HG02885 (cell line): ENCODE measurements around the gene SPTBN4.
"Not testable (repeated sequence)": the region's sequence is repeated elsewhere in the genome, so short reads cannot be mapped to it uniquely, and the experiment has no call there.

ENCODE experiments used
- ATAC-seq: cut with Tn5 transposase; IDR thresholded peaks from one replicate; pipeline ENCODE4 v1.9.1; 2021; ENCODE audit warnings: mild to moderate bottlenecking; ENCODE audit not compliant: unreplicated experiment, poor library complexity

Gene SPTBN4

DNA sequence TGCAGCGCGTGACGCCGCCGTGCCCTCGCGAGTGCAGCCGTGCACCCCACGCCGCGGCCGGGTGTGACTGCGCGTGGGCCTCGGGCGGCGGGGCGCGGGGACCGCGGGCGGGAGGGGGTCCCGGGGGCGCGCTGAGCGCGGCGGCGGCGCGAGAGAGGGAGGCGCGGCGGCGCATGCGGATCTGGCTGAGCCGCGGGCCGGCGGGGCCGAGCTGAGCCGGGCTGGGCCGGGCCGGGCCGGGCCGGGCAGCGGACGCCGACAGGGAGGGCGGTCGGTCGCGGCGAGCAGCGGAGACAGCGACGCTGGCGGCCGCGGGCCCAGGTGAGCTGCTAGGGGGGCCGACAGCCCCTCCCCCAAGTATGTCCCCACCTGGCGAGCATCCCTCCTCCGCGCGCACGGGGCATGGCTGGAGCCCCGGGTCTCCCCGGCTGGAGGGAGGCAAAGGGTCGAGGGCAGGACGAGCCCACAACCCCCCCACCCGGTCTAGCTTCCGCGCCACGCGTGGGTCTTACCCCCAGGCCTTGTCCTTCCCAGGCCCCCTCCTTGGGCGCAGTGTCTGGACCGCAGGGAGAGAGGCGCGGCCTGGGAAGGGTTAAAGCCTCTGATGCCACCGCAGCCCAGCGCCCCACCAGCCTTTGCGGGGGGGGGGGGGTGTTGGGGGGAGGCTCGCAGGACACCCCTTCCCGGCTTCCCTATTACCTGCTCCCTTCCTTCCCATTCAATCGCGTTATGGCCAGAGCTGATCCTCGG, at the start of gene SPTBN4:
TSS of gene SPTBN4 (plus strand) at position 17 of the 750 bp plus-strand sequence. CDS start 5,621 bp downstream, outside the sequence.
- ATAC-seq, result no peak

DNA sequence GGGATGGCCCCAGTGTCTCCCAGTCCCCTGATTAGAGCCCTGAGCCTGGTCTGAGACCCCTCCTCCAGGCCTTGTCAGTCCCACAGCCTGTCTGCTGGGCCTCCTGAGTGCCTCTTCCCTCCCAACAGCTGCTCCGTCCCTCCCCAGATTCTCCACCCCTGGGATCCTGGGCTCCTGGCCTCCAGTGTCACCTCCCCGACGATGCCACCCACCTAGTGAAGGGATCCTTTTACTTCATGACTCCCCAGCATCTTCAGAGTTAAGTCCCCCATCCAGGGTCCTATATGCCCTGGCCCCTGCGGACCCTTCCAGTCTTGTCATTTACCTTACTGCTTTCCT, 49.2 kb upstream of the SPTBN4 start:
- ATAC-seq, result no peak

DNA sequence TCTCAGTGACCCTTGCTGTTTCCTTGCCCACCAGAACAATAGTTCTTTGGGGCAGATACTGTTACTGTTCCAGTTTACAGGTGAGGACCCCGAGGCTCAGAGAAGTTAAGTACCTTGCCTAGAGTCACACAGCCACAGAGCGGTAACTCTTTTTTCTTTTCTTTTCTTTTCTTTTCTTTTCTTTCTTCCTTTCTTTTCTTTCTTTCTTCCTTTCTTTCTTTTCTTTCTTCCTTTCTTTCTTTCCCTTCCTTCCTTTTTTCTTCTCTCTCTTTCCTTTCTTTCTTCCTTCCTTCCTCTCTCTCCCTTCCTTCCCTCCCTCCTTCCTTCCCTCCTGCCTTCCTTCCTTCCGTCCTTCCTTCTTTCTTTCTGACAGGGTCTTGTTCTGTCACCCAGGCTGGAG, 48.8 kb upstream of the SPTBN4 start:
- no peak for ATAC-seq

DNA sequence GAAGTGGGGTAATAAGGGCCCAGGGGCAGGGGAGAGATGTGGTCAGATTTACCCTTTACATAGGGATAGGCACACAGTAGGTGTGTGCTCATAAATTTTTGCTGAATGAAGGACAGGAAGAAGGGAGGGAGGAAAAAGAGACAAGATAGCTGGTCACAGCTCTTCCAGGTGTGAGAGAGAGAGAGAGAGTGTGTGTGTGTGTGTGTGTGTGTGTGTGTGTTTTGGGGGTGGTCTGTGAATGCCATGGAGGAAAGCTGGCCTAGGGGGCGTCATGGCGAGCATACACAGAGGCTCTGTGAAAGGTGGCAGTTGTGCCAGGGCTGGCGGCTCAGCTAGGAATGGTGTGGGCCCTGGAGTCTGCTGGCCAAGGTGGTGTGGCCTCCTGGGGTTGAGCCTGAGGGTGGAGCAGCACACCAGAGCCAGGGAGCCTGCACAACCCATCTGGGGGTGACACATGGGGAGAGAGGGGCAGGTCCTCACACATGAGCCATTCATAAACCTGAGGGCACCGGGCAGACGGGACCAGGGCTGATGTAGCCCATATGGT, 47.7 kb upstream of the SPTBN4 start:
- no peak for ATAC-seq

DNA sequence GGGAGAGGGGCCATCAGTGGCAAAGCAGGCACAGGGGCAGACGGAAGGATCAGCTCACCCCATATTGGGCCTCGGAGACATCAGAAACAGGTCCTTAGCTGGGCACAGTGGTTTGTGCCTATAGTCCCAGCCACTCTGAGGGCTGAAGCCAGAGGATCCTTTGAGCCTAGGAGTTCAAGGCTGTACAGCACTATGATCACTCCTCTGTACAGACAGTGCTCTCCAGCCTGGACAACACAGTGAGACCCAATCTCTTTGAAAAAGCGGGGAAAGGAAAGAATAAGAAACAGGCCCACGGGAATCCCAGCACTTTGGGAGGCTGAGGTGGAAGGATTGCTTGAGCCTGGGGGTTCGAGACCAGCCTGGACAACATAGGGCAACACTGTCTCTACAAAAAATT, 47.0 kb upstream of the SPTBN4 start:
- ATAC-seq, result no peak

DNA sequence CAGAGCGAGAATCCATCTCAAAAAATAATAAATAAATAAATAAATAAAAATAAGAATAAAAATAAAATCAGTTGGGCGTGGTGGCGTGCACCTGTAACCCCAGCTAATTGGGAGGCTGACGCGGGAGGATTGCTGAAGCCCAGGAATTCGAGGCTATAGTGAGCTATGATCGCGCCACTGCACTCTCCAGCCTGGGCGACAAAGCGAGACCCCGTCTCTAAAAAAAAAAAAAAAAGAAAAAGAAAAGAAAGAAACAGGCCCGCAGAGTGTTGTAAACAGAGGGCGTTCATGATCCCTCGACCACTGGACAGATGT, 46.4 kb upstream of the SPTBN4 start:
- ATAC-seq, result no peak

DNA sequence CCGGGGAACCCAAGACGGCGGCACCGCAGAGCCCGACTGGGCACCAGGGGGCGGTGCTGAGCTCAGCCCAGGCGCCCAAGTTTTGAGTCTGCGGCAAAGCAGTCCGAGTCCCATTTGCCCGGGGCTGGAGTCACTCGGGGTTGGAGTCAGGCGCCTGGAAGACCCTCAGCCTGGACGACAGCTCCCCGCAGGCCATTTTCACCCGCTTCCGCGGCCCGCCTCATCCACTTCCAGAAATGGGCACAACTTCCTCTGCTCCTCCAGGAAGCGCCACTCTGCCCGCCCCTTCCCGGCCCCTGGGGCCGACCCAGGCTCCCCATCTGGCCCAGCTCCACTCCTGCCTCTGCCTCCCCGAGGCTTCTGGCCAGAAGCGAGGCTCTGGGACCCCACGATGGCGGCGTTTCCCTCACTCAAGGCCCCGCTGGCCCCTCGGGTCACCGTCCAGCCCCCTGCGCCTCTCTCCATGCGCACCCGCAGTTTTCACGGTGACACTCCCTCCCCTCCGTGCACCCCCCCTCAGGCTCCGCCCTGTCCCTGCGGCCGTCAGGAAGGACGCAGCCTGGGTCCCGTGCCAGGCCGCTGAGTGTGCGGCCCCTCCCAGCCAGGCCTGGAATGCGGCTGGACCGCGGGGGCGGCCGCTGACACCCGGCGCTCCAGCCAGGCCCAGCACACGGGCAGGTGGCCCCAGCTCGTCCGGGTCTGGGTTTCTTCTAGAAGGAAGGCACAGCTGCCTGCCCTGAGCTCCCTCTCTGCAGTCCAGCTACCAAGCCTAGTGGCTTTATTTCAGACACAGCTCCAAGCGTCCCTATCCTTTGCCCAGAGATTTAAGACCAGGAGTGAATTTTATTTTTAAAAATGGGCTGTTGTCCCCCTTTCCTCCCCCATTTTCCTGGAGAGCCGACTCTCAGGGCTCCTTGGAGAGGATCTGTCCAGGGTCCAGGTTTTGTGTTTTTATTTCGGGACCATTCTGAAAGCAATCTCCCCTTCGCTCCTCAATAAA, 45.7 kb upstream of the SPTBN4 start:
- ATAC-seq, result peak; percentile 44

DNA sequence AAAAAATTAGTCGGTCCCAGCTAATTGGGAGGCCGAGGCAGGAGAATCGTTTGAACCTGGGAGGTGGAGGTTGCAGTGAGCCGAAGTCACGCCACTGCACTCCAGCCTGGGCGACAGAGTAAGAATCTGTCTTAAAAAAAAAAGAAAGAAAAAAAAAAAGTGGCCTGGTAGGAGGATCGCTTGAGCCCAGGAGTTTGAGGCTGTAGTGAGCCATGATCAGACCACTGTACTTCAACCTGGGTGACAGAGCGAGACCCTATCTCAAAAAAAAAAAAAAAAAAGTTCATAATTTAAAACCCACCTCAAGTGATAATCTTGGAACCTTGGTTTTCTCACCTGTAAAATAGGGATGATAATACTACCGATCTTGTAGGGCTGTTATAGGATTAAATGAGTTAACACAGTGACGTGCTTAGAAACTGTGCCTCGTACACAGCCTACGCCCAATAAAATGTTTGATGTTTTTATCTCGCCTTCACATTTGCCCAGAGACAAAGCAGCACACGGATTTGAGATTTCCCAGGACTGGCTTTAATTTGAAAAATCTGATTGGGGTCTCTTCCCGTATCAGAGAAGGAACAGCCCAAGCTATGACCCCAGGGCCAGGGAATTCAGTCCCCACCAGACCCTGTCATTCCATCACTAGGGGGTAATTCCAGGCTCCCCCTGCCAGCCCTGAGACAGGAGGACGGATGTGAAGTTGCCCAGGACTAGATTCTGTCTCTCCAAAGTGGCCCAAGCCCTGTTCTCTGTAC, 44.6 kb upstream of the SPTBN4 start:
- ATAC-seq, result no peak

DNA sequence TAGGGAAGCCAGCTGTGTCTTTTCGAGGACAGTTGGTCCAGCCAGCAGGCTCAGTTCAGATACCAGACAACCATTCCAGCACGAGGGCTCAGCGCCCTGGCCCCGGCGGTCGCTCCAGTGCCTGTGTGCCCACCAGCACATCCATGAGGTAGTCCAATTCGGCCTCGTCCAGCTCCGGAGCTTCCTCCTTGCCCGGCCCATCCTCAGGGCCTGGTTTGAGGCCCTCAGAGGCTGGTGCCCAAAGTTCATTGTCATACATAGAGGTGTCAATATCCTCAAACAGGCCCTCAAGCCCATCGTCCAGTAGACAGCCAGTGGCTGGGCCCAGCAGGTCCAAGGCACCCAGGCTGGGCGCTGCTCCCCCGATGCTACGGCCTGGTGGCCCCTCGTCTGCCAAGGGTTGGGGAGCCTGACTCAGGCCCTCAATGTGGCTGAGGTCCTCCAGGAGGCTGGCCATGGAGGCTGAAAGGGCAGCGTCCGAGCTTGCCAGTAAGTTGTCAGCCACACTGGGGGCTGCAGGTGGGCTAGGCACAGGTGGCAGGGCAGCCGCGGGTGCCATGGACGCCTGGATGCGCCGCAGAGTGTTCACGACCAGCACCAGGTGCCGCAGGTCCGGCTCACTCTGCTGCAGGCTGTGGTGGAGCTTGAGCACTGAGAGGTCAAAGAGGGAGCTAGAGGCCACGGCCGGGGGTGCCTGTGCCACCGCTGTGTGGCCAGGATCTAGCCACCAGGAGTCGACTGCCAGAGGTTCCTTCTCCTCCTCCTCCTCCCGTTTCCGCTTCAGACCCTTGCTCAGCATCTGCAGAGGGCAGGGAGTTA, 43.8 kb upstream of the SPTBN4 start:
- ATAC-seq, result no peak

DNA sequence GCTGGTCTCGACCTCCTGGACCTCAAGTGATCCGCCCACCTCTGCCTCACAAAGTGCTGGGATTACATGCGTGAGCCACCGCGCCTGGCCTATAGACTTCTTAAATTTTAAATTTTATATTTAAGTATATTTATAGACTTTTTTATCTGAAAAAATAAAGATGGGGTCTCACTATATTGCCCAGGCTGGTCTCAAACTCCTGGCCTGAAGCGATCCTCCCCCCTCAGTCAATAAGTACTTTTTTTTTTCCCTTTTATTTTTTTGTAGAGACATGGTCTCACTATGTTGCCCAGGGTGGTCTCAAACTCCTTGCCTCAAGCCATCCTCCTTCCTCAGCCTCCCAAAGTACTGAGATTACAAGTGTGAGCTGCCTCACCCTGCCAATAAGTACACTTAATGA, 42.9 kb upstream of the SPTBN4 start:
- no peak for ATAC-seq

DNA sequence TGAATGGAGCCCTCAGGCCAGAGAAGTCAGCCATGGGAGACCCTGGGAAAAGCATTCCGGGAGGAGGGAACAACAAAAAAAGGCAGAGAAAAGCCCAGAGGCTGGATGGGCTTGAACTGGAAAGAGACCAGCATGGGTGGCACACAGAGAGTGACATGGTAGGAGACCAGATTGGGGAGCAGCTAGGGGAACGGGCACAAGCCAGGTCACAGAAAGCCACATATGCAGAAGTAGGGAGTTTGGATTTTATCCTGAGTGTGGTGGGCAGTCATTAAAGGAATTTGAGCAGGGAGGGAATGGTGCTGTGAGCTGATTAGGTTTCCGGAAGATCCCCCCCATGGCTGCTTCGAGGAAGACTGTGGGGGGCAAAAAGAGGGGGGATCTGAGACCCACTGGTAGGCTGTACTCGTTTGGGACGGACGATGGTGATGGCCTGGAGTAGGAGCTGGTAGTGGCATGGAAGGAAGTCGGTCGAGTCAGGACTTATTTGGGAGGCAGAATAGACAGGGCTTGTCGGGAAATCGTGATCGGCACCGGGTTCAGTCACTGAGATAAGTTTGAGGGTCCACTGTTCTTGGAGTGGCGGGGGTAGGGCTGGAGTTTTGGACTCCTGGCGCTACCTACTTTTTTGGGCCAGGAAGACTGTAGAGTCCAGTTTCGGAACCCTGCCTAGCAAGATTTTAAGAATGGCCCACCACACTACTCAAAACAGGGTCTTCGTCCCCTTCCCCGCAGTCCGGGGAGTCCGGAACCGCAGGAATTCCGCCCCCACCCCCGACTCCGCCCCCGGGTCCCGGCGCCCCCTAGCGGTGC, 42.0 kb upstream of the SPTBN4 start:
- no peak for ATAC-seq

DNA sequence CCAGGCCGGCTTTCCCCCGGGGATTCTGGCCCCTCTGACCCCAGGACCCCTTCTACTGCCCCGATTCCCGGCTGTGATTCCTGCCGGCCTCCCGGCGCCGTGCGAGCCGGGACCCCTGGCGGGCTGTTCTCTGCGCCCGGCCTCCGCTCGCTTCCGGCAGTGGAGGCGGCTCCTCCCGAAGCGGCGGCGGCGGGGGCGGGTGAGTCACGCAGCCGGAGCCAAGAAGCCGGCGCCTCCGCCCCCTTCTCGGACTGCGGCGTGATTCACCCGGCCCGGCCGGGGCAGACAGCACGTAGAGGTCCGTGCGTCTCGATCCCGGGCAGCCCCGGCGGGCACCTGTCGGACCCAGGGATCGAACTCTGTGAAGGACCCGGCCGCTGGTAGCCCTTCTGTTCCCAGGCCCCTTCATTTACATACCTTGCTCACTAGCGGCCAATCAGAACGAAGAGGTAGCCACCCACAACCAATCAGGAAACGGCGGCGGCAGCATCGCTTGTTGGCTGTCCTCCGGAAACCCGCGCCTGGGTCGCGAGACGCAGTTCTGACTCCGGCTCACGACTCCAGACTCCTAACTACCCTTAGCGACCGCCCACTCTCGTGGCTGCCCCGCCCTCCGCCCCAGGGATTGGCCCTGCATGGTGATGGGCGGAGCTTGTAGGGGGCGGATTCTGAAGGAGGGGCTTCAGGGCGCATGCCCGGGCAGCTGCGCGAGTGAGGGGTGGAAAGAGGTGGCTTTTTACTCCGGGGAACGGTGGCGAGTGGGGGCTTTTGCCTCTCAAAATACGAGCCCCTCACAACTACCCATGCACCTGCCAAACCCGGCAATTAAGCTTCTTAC, 41.1 kb upstream of the SPTBN4 start, which contains the start of gene SERTAD1:
TSS of gene SERTAD1 (minus strand) at position 543 of the 838 bp plus-strand sequence. CDS start 2,446 bp downstream, outside the sequence.
- peak; percentile 85 for ATAC-seq

DNA sequence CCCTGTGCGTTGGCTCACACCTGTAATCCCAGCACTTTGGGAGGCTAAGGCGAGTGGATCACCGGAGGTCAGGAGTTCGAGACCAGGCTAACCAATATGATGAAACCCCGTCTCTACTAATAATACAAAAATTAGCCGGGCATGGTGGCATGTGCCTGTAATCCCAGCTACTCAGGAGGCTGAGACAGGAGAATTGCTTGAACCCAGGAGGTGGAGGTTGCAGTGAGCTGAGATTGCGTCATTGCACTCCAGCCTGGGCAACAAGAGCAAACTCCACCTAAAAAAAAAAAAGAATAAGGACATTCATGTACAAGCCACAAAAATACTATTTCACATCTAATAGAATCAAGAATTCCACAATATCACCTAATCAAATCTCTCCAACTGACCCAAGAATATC, 38.6 kb upstream of the SPTBN4 start:
- ATAC-seq, result not testable (repeated sequence)

DNA sequence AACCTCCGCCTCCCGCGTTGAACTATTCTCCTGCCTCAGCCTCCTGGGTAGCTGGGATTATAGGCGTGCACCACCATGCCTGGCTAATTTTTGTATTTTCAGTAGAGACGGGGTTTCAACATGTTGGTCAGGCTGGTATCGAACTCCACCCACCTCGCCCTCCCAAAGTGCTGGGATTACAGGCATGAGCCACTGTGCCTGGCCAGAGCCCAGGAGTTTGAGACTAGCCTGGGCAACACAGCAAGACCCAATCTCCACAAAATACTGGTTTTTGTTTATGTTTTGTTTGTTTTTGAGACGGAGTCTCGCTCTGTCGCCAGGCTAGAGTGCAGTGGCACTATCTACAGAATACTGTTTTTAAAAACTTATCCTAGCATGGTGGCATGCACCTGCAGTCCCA, 36.6 kb upstream of the SPTBN4 start:
- not testable (repeated sequence) for ATAC-seq

DNA sequence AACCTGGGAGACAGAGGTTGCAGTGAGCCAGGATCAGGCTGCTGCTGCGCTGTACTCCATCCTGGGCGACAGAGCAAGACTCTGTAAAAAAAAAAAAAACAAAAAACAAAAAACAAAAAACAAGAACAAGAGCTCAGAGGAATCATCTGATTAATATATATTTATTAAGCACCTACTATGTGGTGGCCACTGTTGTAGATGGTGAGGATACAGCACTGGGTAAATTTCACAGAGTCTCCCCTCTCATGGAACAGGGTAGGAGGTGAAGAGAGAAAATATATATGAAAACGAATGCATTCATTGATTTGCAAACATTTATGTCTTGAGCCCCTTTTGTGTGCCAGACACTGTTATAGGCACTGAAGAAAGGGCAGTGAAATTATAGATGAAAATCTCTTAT, 35.1 kb upstream of the SPTBN4 start:
- no peak for ATAC-seq

DNA sequence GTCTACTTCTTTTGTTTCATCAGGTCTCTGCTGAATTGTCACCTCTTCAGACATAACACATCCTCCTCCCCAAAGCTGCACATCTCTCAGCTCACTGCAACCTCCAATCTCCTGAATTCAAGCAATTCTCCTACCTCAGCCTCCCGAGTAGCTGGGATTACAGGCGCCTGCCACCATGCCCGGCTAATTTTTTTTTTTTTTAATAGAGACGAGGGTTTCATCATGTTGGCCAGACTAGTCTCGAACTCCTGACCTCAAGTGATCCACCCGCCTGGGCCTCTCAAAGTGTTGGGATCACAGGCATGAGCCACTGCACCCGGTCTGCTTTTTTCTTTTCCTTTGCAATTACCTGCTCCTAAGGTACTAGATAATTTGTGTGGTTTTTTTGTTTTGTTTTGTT, 34.0 kb upstream of the SPTBN4 start:
- ATAC-seq, result not testable (repeated sequence)

DNA sequence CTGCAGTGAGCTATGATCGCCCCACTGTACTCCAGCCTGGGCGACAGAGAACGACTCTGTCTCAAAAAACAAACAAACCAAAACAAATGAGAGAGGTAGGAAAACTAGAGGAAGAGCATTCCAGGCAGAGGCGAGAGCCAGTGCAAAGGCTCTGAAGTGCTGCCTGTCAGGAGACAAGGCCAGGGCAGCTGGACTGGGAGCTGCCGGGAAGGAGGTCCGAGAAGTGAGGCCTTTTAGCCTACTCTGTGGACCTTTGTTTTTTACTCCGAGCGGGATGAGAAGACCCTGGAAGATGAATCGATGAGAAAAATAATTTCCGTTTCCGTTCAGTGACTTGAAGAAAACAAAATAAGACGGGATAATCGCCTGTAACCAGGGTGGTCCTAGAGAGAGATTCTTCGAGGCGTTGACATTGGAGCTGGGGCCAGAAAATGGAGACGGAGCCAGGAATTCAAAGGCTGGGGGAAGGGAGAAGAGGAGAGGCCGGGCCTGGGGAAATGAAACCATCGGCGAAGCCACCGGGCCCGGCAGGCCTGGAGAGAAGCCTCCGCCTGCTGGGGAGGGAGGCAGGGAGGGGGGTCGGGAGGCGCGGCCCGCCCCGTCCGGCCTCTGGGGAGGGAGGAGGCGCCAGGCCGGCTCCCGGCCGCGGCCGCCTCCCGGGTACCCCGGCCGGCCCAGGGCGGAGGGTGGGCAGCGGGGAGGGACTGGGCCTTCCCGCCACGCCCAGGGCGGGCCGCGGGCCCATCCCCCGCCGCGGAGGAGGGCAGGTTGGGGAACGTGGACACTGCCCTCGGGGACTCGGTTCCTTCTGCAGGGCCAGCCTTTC, 33.2 kb upstream of the SPTBN4 start:
- peak; percentile 67 for ATAC-seq
